Activated CD4-positive, alpha-beta T cell treated with anti-CD3 and anti-CD28 coated beads, Interleukin-2, amount 10 ng/mL, durations not matched to agents 7 days and 5 days (primary cell): ENCODE measurements around the gene ADPRS. TPM values are rescaled to one million over a fixed set of nuclear protein-coding genes. Genes with fewer than 3 reads are reported as not detected.
A peak's percentile ranks its signal among the peaks of the same experiment; 100 is the strongest.

Experiments used
- CTCF ChIA-PET: fragments of 350-600 bp; sonication (Branson Sonifier 250); formaldehyde crosslinking; loops from one replicate; lab custom pipeline; 2021; ENCODE audit warnings: antibody characterized with exemption; lab: Charles Lee
- POLR2A ChIA-PET: fragments of 350-600 bp; sonication (Branson Sonifier 250); formaldehyde crosslinking; loops from one replicate; lab custom pipeline; 2021; ENCODE audit warnings: antibody characterized with exemption; lab: Charles Lee
- DNase-seq: peaks from one replicate; pipeline ENCODE4 v3.0.0-alpha.2; 2020
- H3K27ac Mint-ChIP-seq: one replicate; pipeline ENCODE4 v1.8.0; 2021; ENCODE audit warnings: mild to moderate bottlenecking, moderate library complexity, mixed read lengths
- H3K27me3 Mint-ChIP-seq: one replicate; pipeline ENCODE4 v1.8.0; 2021; ENCODE audit warnings: mixed read lengths
- H3K36me3 Mint-ChIP-seq: one replicate; pipeline ENCODE4 v1.8.0; 2021; ENCODE audit warnings: low read depth, mixed read lengths
- H3K4me1 Mint-ChIP-seq: one replicate; pipeline ENCODE4 v1.8.0; 2021; ENCODE audit warnings: mixed read lengths
- H3K4me3 Mint-ChIP-seq: one replicate; pipeline ENCODE4 v1.8.0; 2021; ENCODE audit warnings: mild to moderate bottlenecking, moderate library complexity, mixed read lengths
- H3K9me3 Mint-ChIP-seq: one replicate; pipeline ENCODE4 v1.8.0; 2021; ENCODE audit warnings: mixed read lengths
- total RNA-seq, 2 experiments: library from RNA; stranded (reverse); gene quantifications; one replicate each; pipeline ENCODE4 v1.2.3, GENCODE V29; 2021

Gene ADPRS
- total RNA-seq, 2 experiments from 2014 or later: 27.2 to 29.5 TPM

DNA sequence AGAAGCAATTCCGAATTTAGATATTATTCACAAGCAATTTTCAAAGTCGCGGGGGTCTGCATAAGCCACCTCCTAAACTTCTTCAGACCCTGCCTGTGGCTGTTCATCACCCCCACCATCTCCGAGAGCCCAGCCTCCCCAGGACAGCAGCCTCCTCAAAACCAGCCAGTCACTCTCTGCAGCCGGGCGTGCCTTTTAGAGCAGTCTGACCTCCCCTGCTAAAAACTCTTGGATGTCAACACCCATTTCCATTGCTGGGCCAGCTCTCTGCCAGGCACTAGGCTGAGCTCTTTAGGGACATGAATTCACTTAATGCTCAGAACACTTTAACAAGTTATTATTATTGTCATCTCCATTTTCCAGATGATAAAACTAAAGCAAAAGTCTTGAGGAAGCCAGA lies 11.7 kb downstream of the ADPRS start:
- no peak overlapping the region for H3K4me3 Mint-ChIP-seq

DNA sequence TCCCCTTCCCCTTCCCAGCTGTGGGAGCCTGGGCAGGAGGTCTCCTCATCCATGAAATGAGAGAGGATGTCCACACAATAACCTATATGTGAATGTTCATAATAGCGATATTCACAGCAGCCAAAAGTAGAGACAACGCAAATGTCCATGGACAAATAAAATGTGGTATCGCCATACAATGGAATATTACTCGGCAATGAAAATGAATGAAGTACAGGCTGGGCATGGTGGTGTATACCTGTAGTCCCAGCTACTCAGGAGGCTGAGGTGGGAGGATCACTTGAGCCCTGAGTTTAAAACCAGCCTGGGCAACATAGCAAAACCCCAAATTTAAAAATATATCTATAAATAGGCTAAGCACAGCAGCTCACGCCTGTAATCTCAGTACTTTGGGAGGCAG lies 12.9 kb downstream of the ADPRS start:
- no peaks in the 10 kb centered on the region for H3K9me3 Mint-ChIP-seq
- no peak overlapping the region for H3K4me3 Mint-ChIP-seq
- no peak overlapping the region for H3K27ac Mint-ChIP-seq
- ChIA-PET POLR2A (no interaction called here), CTCF (interaction anchor here (1.3 to 4.6 kb wide), 4 partner anchors 32 to 184 kb away, joined by 3 to 25 read pairs (median 11); partner anchors contain the start of gene TRAPPC3)
- no peaks in the 10 kb centered on the region for H3K27me3 Mint-ChIP-seq
- DNase-seq: no peak
- H3K4me1 Mint-ChIP-seq: peaks cover 3% of the 10 kb centered on the region
- no peaks in the 10 kb centered on the region for H3K36me3 Mint-ChIP-seq

More for the DNA sequence above, 11.7 kb downstream of the ADPRS start:
- Mint-ChIP-seq H3K36me3 (no peaks in the 10 kb centered on the region), H3K4me1 (peaks cover 3% of the 10 kb centered on the region), H3K27ac (no peak overlapping the region), H3K27me3 (no peaks in the 10 kb centered on the region), H3K9me3 (no peaks in the 10 kb centered on the region)
- no peak for DNase-seq
- POLR2A ChIA-PET: no interaction called here
- CTCF ChIA-PET: interaction anchor here (0.6 to 4.6 kb wide), 11 partner anchors 9 to 191 kb away, joined by 3 to 25 read pairs (median 3); partner anchors contain the start of gene TRAPPC3

DNA sequence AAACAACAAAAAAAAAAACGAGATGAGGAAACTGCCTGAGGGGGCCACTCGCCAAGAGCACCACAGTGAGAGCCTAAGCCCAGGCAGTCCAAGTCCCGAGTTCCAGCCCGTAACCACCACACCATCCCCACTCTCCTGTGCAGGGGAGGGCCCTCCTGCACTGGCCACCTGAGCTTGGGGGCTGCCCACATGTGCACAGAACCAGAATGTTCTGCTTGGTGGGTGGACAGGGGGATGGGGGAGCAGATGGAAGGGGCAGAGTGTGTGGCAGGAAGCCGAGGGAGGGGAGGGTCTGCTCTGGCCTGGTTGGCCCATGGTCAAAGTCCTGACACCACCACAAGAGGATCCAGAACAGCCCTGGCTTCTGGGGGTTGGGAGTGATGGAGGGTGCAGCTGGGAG lies 17.6 kb downstream of the ADPRS start:
- Mint-ChIP-seq H3K27ac (no peak overlapping the region), H3K4me3 (no peak overlapping the region), H3K36me3 (no peaks in the 10 kb centered on the region), H3K9me3 (no peaks in the 10 kb centered on the region), H3K27me3 (no peaks in the 10 kb centered on the region), H3K4me1 (peaks cover 26% of the 10 kb centered on the region)
- no peak for DNase-seq
- ChIA-PET CTCF (interaction anchor here (1.4 to 2.0 kb wide), 2 partner anchors 10 to 16 kb away, joined by 3 to 7 read pairs; no protein-coding TSS in a partner anchor), POLR2A (no interaction called here)

DNA sequence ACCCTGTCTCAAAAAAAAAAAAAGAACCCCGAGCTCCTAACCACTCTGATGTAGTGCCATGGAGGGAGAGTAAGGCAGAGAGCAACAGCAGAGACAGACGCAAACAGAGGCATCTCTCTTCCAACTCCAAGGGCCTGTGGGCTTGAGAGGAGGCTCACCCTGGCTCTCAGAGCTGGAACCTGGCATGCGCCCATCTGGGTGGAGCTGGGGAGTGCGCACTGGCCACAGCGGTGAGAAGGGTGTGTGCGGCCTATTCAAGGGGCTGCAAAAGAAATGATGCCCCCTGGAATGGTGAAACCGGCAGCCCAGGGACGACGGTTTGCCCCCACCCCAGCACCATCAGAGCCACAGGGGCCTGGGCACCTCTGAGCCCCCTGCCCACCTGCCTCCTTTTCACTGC lies 18.7 kb downstream of the ADPRS start:
- Mint-ChIP-seq H3K27ac (peak overlapping the region; percentile 46), H3K27me3 (no peaks in the 10 kb centered on the region), H3K36me3 (no peaks in the 10 kb centered on the region), H3K4me1 (peaks cover 31% of the 10 kb centered on the region), H3K9me3 (no peaks in the 10 kb centered on the region), H3K4me3 (no peak overlapping the region)
- ChIA-PET CTCF (interaction anchor here (0.6 to 2.0 kb wide), 4 partner anchors 8 to 654 kb away, joined by 3 to 7 read pairs (median 4); no protein-coding TSS in a partner anchor), POLR2A (interaction anchor here (0.6 kb wide), 1 partner anchor 182 kb away, joined by 3 read pairs; no protein-coding TSS in a partner anchor)
- no peak for DNase-seq

DNA sequence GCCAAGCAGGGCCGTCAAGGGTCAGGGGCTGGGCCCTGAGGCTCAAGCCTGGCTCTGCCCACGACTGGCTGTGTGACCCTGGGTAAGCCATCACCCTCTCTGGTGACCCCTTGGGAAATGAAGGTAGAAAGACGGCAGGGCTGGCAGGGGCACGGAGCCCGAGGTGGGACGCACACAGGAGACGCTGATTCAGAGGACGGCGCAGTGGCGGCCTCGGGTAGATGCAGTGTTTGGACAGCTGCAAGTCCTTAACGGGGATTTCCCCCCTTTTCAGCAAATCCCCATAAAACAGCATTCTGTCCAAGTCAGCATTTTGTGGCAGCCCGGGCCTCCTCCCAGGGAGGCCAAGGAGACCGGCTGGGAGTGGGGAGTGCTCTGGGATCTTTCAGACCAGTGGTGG lies 19.6 kb downstream of the ADPRS start:
- no peak overlapping the region for H3K4me3 Mint-ChIP-seq
- CTCF ChIA-PET: interaction anchor here (0.6 to 2.8 kb wide), 4 partner anchors 8 to 177 kb away, joined by 3 to 15 read pairs (median 8); partner anchors contain the start of gene TRAPPC3

DNA sequence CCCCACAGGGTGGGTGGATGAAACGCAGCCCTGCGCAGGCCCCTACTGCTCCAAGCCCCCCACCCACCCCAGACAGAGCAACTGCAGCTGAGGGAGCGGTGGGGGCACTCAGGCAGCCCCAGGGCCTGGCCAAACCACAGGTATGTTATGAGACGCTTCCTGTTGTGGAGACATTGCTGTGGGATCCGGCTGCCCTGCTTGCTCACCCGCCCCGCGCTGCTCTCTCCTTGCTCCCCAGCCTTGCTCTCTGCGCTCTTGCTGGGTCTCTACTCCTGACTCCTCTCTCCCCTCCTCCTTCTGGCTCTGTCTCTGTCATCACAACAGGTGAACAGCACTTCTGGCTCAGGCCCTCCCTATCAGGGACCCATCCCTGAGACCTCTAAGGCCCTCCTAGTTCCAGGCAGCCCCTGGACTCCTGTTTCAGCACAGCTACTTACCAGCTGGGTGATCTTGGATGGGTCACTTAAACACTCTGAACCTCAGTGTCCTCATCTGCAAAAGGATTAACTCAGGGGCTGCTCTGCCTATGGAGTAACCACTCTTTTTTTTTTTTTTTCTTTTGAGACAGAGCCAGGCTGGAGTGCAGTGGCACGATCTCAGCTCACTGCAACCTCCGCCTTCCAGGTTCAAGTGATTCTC lies 20.5 kb downstream of the ADPRS start:
- DNase-seq: peak; percentile 67
- Mint-ChIP-seq H3K36me3 (no peaks in the 10 kb centered on the region), H3K4me1 (peaks cover 31% of the 10 kb centered on the region), H3K9me3 (no peaks in the 10 kb centered on the region), H3K27me3 (no peaks in the 10 kb centered on the region), H3K4me3 (no peak overlapping the region), H3K27ac (peak overlapping the region; percentile 91)
- POLR2A ChIA-PET: no interaction called here
- CTCF ChIA-PET: interaction anchor here (1.0 to 2.8 kb wide), 4 partner anchors 9 to 176 kb away, joined by 3 to 15 read pairs (median 12); partner anchors contain the start of gene TRAPPC3

More for the DNA sequence above, 19.6 kb downstream of the ADPRS start:
- H3K9me3 Mint-ChIP-seq: no peaks in the 10 kb centered on the region
- POLR2A ChIA-PET: no interaction called here
- H3K27ac Mint-ChIP-seq: peak overlapping the region; percentile 82
- H3K4me1 Mint-ChIP-seq: peaks cover 31% of the 10 kb centered on the region
- H3K36me3 Mint-ChIP-seq: no peaks in the 10 kb centered on the region
- no peak for DNase-seq
- no peaks in the 10 kb centered on the region for H3K27me3 Mint-ChIP-seq

DNA sequence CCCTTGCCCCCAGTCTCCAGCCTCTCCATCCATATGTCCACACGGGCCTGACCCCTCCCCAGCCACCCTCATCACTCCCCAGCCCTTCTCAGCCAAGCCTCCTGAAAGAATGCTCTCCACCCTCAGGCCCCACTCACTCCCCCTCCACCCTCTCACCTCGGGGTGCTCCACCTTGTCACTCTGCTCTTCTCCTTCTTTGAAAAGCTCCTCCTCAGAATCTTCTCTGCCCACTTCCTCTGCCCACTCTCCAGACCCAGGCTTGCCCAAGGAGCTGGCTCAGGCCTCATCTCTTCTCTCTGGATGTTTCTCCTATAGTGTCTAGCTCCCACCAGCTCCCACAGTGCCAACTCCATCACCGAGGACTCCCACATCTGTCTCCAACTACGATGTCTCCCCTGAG lies 22.5 kb downstream of the ADPRS start:
- no peaks in the 10 kb centered on the region for H3K36me3 Mint-ChIP-seq
- peaks cover 31% of the 10 kb centered on the region for H3K4me1 Mint-ChIP-seq
- H3K27me3 Mint-ChIP-seq: no peaks in the 10 kb centered on the region
- no peak for DNase-seq
- ChIA-PET POLR2A (no interaction called here), CTCF (interaction anchor here (0.9 to 2.4 kb wide), 4 partner anchors 11 to 76 kb away, joined by 3 to 12 read pairs (median 4); no protein-coding TSS in a partner anchor)
- peak overlapping the region; percentile 77 for H3K27ac Mint-ChIP-seq
- H3K9me3 Mint-ChIP-seq: no peaks in the 10 kb centered on the region
- no peak overlapping the region for H3K4me3 Mint-ChIP-seq

DNA sequence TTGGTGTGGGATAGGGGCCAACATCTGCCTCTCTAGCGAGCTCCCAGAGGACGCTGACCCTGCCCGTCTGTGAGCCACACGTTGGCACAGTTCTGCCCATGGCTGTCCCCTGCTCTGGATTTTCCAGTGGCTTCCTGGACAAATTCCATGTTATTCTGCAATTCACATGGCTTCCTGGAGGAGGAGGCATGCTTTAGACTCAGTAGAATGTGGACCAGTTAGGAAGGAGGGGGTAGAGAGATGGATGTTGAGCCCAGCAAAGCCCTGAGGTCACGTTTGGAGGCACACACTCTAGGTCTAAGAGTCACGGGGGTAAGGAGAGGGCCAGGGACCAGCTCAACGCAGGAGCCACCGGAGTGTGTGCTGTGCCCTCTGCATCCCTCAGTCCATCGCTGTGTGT lies 24.1 kb downstream of the ADPRS start:
- Mint-ChIP-seq H3K9me3 (no peaks in the 10 kb centered on the region), H3K27me3 (peaks cover 2% of the 10 kb centered on the region), H3K27ac (no peak overlapping the region), H3K4me1 (peaks cover 31% of the 10 kb centered on the region), H3K4me3 (no peak overlapping the region), H3K36me3 (no peaks in the 10 kb centered on the region)
- POLR2A ChIA-PET: no interaction called here
- CTCF ChIA-PET: no interaction called here
- no peak for DNase-seq

DNA sequence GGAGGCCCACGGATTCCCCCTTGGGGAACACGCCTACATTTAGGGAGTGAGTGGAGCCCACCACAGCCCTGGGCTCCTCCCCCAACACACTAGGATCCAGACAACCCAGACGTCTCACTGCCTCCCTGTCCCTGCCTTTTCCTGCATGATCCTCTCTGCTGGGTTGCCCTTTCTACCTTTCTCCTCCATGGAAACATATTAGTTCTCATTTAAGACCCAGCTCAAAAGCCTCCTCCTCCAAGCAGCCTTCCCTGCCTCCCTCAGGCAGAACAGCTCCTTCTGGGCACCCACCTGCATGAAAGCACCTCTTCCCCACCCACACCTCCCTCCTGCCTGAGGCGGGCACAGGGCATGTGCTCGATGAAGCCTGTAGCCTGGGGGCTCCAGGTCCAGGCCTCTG lies 25.7 kb downstream of the ADPRS start:
- peaks cover 17% of the 10 kb centered on the region for H3K4me1 Mint-ChIP-seq
- no peak for DNase-seq
- H3K4me3 Mint-ChIP-seq: no peak overlapping the region
- no peaks in the 10 kb centered on the region for H3K36me3 Mint-ChIP-seq
- H3K27ac Mint-ChIP-seq: no peak overlapping the region
- CTCF ChIA-PET: no interaction called here
- peaks cover 2% of the 10 kb centered on the region for H3K27me3 Mint-ChIP-seq
- POLR2A ChIA-PET: no interaction called here
- H3K9me3 Mint-ChIP-seq: no peaks in the 10 kb centered on the region

DNA sequence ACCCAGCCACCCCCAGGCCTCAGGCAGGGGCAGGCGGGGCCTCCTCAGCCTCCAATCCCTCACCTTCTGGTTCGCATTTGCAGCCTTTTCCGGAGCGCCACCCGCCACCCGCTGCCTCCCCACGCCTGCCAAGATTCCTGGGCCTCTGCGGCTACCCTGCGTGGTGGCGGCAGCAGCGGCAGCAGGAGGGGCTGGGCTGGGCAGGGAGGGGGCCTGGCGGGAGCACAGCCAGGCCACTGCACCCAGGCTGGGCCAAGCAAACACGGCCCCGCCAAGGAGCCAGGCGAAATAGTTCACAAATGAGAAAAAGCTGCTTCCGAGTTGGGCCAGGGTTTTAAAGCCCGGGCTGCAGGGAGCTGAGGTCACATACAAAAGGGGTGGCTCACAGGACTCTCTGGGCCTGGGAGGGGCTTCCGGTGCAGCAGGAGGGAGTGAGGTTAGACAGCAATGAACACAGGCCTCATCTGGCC lies 26.5 kb downstream of the ADPRS start:
- CTCF ChIA-PET: interaction anchor here (1.0 to 1.3 kb wide), 3 partner anchors 9 to 73 kb away, joined by 3 to 7 read pairs (median 4); no protein-coding TSS in a partner anchor
- H3K27me3 Mint-ChIP-seq: peaks cover 2% of the 10 kb centered on the region
- no peak overlapping the region for H3K4me3 Mint-ChIP-seq
- POLR2A ChIA-PET: no interaction called here
- H3K27ac Mint-ChIP-seq: no peak overlapping the region
- no peak for DNase-seq
- peaks cover 13% of the 10 kb centered on the region for H3K4me1 Mint-ChIP-seq
- H3K9me3 Mint-ChIP-seq: no peaks in the 10 kb centered on the region
- H3K36me3 Mint-ChIP-seq: no peaks in the 10 kb centered on the region

DNA sequence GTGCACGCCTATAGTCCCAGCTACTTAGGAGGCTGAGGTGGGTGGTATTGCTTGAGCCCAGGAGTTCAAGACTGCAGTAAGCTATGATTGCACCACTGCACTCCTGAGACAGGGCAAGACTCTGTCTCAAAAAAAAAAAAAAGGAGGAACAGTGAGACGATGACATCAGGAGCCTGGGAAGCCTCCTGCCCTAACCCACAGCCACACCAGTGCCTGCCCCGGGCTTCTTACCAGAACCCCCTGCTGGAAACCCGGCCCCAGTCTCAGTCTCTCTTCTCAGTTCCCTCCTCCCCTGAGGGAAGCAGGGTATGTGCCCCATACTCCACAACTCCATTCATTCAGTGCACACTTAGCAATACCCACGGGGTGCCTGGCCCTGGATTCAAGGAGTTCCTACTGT lies 27.2 kb downstream of the ADPRS start:
- Mint-ChIP-seq H3K4me3 (no peak overlapping the region), H3K9me3 (no peaks in the 10 kb centered on the region), H3K36me3 (no peaks in the 10 kb centered on the region), H3K4me1 (peaks cover 9% of the 10 kb centered on the region), H3K27ac (no peak overlapping the region), H3K27me3 (peaks cover 2% of the 10 kb centered on the region)
- CTCF ChIA-PET: interaction anchor here (1.0 to 1.8 kb wide), 4 partner anchors 9 to 72 kb away, joined by 3 to 7 read pairs (median 4); no protein-coding TSS in a partner anchor
- DNase-seq: no peak
- POLR2A ChIA-PET: no interaction called here

DNA sequence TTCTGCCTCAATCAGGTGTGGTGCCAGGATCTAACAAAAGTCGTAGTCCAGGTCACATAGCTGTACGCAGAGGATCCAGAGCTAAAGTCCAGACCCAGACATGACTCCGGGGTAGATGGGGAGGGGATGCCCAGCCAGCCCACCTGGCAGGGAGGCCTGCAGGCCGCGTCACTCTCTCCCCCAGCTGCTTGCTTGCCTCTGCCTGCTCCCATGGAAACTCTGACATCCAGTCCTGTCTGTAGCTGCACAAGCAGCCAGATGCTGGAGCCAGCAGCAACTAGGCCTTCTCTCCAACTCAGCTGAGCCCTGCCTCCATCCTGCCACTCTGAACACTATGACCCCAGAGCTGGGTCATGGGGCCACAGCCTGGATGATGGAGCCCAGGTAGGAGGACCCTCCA lies 28.2 kb downstream of the ADPRS start:
- peaks cover 2% of the 10 kb centered on the region for H3K27me3 Mint-ChIP-seq
- no peaks in the 10 kb centered on the region for H3K4me1 Mint-ChIP-seq
- ChIA-PET CTCF (interaction anchor here (0.6 to 3.2 kb wide), 6 partner anchors 13 to 32 kb away, joined by 3 to 12 read pairs (median 4); no protein-coding TSS in a partner anchor), POLR2A (no interaction called here)
- no peak for DNase-seq
- H3K4me3 Mint-ChIP-seq: no peak overlapping the region
- no peaks in the 10 kb centered on the region for H3K9me3 Mint-ChIP-seq
- no peak overlapping the region for H3K27ac Mint-ChIP-seq
- H3K36me3 Mint-ChIP-seq: no peaks in the 10 kb centered on the region
